SK-MEL-5 (cell line): ENCODE results near the gene SLC6A9. TPM values are rescaled to one million over a fixed set of nuclear protein-coding genes. Genes with fewer than 3 reads are reported as not detected.

Experiments
- DNase-seq: peaks from one replicate; pipeline ENCODE4 v3.0.0-alpha.2; 2016; ENCODE audit warnings: low read depth, low spot score
- in situ Hi-C: cut with HindIII; loops from 2 replicates; pipeline ENCODE4 v1.10.0; 2016; ENCODE audit warnings: low sequenced_read_pairs, high pct_unique_total_duplicates, low pct_unique_long_range_greater_than_20kb
- total RNA-seq: library from RNA; depleted of rRNA; stranded (reverse); fragments of >200 nt; shearing (Covaris generic); gene quantifications from 2 replicates; pipeline ENCODE4 v1.2.3, GENCODE V29; 2014

Gene SLC6A9
- total RNA-seq, 1 experiment from 2014 or later, result 0.77 TPM

- no peak for DNase-seq
- in situ Hi-C loops, result no loop called here
Observed at GRCh38 chr1:44057293-44057692, 26.0 kb upstream of the SLC6A9 start.

- no peak for DNase-seq
- in situ Hi-C loops, result no loop called here
Observed at GRCh38 chr1:44053394-44053793, 22.1 kb upstream of the SLC6A9 start.

- in situ Hi-C loops, result no loop called here
- DNase-seq, result no peak
Observed at GRCh38 chr1:44050261-44050660, 19.0 kb upstream of the SLC6A9 start.

GRCh38 chr1:44049839-44050238 is 18.6 kb upstream of the SLC6A9 start:
- no peak for DNase-seq
- in situ Hi-C loops, result no loop called here

GRCh38 chr1:44048532-44049215 is 17.4 kb upstream of the SLC6A9 start:
- no peak for DNase-seq
- in situ Hi-C loops, result no loop called here

GRCh38 chr1:44047131-44047530 is 15.9 kb upstream of the SLC6A9 start:
- DNase-seq, result no peak
- in situ Hi-C loops, result no loop called here

GRCh38 chr1:44045064-44045463 is 13.8 kb upstream of the SLC6A9 start:
- no peak for DNase-seq
- in situ Hi-C loops, result no loop called here

- in situ Hi-C loops, result no loop called here
- no peak for DNase-seq
Observed at GRCh38 chr1:44044071-44044801, 13.0 kb upstream of the SLC6A9 start.

- DNase-seq, result no peak
- in situ Hi-C loops, result no loop called here
Observed at GRCh38 chr1:44043176-44044070, 12.2 kb upstream of the SLC6A9 start.

- in situ Hi-C loops, result no loop called here
- DNase-seq, result no peak
Observed at GRCh38 chr1:44040846-44041245, 9.6 kb upstream of the SLC6A9 start.

- no peak for DNase-seq
- in situ Hi-C loops, result no loop called here
Observed at GRCh38 chr1:44040418-44040817, 9.2 kb upstream of the SLC6A9 start.

- in situ Hi-C loops, result no loop called here
- DNase-seq, result no peak
Observed at GRCh38 chr1:44038876-44039657, 7.8 kb upstream of the SLC6A9 start.

- no peak for DNase-seq
- in situ Hi-C loops, result no loop called here
Observed at GRCh38 chr1:44037154-44037553, 5.9 kb upstream of the SLC6A9 start.

GRCh38 chr1:44036409-44037139 is 5.3 kb upstream of the SLC6A9 start:
- peak; percentile 77 for DNase-seq
- in situ Hi-C loops, result no loop called here

GRCh38 chr1:44035726-44036408 is 4.6 kb upstream of the SLC6A9 start:
- DNase-seq, result no peak
- in situ Hi-C loops, result no loop called here

GRCh38 chr1:44034976-44035716 is 3.9 kb upstream of the SLC6A9 start:
- in situ Hi-C loops, result no loop called here
- DNase-seq, result no peak
